Measurements from ENCODE around the gene PLK3. TPM values are rescaled to one million over a fixed set of nuclear protein-coding genes. Genes with fewer than 3 reads are reported as not detected.

The PLK3 gene
- total and polyA plus RNA-seq, 10 of the 15 experiments (the other 5 are each of a cell fraction or from before 2014, with no cell fraction given): 1.5 to 23.2 (median 12.1) TPM

DNA sequence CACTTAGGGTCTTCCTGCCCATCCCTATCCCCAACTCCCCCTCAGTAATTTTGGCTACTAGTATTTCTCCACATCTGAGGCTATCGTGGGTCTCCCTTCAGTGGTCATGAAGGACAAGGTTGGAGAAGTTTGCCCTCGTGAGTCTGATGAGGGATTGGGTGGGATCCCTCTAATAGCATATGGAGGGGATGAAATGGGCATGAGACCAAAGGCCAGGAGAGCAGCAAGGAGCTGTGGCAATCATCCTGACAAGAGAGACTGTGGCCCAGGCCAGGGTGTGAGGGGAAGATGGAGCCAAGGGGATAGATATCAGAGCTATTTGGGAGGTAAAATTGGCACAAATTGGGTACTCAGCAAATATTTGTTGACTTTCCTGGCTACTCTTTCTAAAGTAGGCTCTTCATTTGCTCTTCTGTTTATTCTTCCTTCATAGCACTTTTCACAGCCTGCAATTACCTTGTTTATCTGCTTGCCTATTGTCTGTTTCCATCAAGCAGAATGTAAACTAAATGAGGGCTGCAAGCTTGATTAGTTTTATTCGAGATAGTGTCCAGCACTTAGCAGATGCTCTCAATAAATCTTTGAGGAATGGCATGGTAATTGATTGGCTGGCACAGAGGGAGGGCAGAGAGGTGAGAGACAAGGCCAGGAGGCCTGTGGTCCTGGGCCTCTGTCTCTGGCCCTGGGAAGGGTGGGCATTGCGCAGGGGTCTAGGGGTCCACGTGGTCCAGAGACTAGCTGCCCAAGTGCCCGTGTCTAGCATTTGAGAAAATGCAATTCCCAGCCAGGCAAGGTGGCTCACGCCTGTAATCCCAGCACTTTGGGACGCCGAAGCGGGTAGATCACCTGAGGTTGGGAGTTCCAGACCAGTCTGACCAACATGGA lies 1.5 kb upstream of the PLK3 start:
- Histone ChIP-seq H3K27ac (ENCODE audit: control insufficient read depth, insufficient read depth) (no peak overlapping the region), H3K4me2 (ENCODE audit: control insufficient read depth, insufficient read depth) (no peak overlapping the region), H3K79me2 (ENCODE audit: control insufficient read depth, insufficient read depth, low read length) (peaks cover 21% of the 10 kb centered on the region), H2AFZ (ENCODE audit: control insufficient read depth, low read depth, low read length) (peak overlapping the region; percentile 49), H3K4me1 (ENCODE audit: control insufficient read depth, insufficient read depth, low read length) (peaks cover 11% of the 10 kb centered on the region), H3K9me3 (replicated peaks; ENCODE audit: control insufficient read depth, insufficient read depth, low read length) (no peaks in the 10 kb centered on the region), H3K9ac (ENCODE audit: control insufficient read depth, insufficient read depth, low read length) (no peak overlapping the region), H3K4me3 (no peak overlapping the region), H3K27me3 (replicated peaks in 1 of 2; ENCODE audit: control insufficient read depth in 2 of 2, insufficient read depth in 2 of 2, low read length in 1 of 2) (no peaks in the 10 kb centered on the region), H3K36me3 (ENCODE audit: control insufficient read depth in 2 of 2, insufficient read depth in 2 of 2, low read length in 1 of 2) (peaks cover 3 to 5% of the 10 kb centered on the region in 2 experiments), H4K20me1 (ENCODE audit: control insufficient read depth, insufficient read depth) (no peaks in the 10 kb centered on the region)
- ChIA-PET RAD21 (ENCODE audit: unreplicated experiment) (interaction anchor here (0.6 to 1.1 kb wide), 3 partner anchors 11 to 761 kb away, joined by 3 to 4 read pairs (median 3); no protein-coding TSS in a partner anchor), CTCF (interaction anchor here (0.6 to 3.5 kb wide), 14 partner anchors 10 to 597 kb away, joined by 3 to 47 read pairs (median 6); partner anchors contain the start of genes BTBD19, HECTD3, RNU5D-1 and RPS8), POLR2A (interaction anchor here (0.6 to 6.9 kb wide), 7 partner anchors 10 to 213 kb away, joined by 3 to 59 read pairs (median 3); partner anchors contain the start of genes BTBD19, DYNLT4 and UROD), SMC1A (ENCODE audit: uncharacterized antibody, unreplicated experiment) (interaction anchor here (0.9 to 2.1 kb wide), 4 partner anchors 9 to 214 kb away, joined by 3 to 6 read pairs (median 4); partner anchors contain the start of genes BTBD19 and UROD)
- no TSS peak for BruUV-seq (replicated peaks)
- DNase-seq (ENCODE audit: low read depth, low spot score) (no peak), ATAC-seq (no peak), FAIRE-seq (no peak)
- TF ChIP-seq KLF5 (IDR thresholded peaks at IDR 0.05; ENCODE audit: partially characterized antibody): no peak
- TF ChIP-seq, protein P1, sequence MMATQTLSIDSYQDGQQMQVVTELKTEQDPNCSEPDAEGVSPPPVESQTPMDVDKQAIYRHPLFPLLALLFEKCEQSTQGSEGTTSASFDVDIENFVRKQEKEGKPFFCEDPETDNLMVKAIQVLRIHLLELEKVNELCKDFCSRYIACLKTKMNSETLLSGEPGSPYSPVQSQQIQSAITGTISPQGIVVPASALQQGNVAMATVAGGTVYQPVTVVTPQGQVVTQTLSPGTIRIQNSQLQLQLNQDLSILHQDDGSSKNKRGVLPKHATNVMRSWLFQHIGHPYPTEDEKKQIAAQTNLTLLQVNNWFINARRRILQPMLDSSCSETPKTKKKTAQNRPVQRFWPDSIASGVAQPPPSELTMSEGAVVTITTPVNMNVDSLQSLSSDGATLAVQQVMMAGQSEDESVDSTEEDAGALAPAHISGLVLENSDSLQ (IDR thresholded peaks at IDR 0.05): no peak
- TF ChIP-seq, protein P2, sequence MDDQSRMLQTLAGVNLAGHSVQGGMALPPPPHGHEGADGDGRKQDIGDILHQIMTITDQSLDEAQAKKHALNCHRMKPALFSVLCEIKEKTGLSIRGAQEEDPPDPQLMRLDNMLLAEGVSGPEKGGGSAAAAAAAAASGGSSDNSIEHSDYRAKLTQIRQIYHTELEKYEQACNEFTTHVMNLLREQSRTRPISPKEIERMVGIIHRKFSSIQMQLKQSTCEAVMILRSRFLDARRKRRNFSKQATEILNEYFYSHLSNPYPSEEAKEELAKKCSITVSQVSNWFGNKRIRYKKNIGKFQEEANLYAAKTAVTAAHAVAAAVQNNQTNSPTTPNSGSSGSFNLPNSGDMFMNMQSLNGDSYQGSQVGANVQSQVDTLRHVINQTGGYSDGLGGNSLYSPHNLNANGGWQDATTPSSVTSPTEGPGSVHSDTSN (IDR thresholded peaks at IDR 0.05; ENCODE audit: insufficient replicate concordance, low read depth, low read length): no peak
- no peak for TF ChIP-seq SIX5 (IDR thresholded peaks at IDR 0.05; ENCODE audit: low read depth, low read length, severe bottlenecking)
- TF ChIP-seq, protein P3, sequence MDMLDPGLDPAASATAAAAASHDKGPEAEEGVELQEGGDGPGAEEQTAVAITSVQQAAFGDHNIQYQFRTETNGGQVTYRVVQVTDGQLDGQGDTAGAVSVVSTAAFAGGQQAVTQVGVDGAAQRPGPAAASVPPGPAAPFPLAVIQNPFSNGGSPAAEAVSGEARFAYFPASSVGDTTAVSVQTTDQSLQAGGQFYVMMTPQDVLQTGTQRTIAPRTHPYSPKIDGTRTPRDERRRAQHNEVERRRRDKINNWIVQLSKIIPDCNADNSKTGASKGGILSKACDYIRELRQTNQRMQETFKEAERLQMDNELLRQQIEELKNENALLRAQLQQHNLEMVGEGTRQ (IDR thresholded peaks at IDR 0.05; ENCODE audit: borderline replicate concordance, low read depth, low read length): no peak
- TF ChIP-seq, protein P4, sequence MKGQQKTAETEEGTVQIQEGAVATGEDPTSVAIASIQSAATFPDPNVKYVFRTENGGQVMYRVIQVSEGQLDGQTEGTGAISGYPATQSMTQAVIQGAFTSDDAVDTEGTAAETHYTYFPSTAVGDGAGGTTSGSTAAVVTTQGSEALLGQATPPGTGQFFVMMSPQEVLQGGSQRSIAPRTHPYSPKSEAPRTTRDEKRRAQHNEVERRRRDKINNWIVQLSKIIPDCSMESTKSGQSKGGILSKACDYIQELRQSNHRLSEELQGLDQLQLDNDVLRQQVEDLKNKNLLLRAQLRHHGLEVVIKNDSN (IDR thresholded peaks at IDR 0.05; ENCODE audit: borderline replicate concordance, extremely low read length, insufficient read depth, low read depth, low read length): no peak
- in situ Hi-C loops (cut with MboI): no loop called here
- 92% methylated on average over 9 of the region's 10 CpGs for WGBS (ENCODE audit: insufficient coverage, insufficient replicate concordance, low lambda C conversion rate, missing lambda C conversion rate)
- intact Hi-C loops (cut with micrococcal nuclease; ENCODE audit: unreplicated experiment): no loop called here

All from GM12878 (cell line).